Large intestine (tissue), 3 donors: ENCODE results near the gene SLC22A3. TPM values are rescaled to one million over a fixed set of nuclear protein-coding genes. Genes with fewer than 3 reads are reported as not detected.

Experiments used
- DNase-seq, 2 donors: peaks; one replicate each; pipeline versions ENCODE4 v3.0.0 to v3.0.0-alpha.2; 2013
- H3K27ac ChIP-seq: one replicate; pipeline ENCODE4 v1.5.1; 2013; ENCODE audit warnings: low read length
- H3K27me3 ChIP-seq: 2 replicates; pipeline ENCODE4 v1.6.1; 2013; ENCODE audit warnings: low read length; ENCODE audit not compliant: control insufficient read depth, insufficient read depth
- H3K36me3 ChIP-seq: 2 replicates; pipeline ENCODE4 v1.6.1; 2013; ENCODE audit warnings: low read length; ENCODE audit not compliant: control insufficient read depth, insufficient read depth
- H3K4me1 ChIP-seq: one replicate; pipeline ENCODE4 v1.6.1; 2013; ENCODE audit warnings: low read length; ENCODE audit not compliant: control insufficient read depth, insufficient read depth
- H3K4me3 ChIP-seq: one replicate; pipeline ENCODE4 v1.5.1; 2013; ENCODE audit warnings: low read length
- H3K9me3 ChIP-seq: one replicate; pipeline ENCODE4 v1.6.1; 2013; ENCODE audit warnings: mild to moderate bottlenecking, low read depth, low read length, moderate library complexity; ENCODE audit not compliant: control insufficient read depth
- WGBS: methylation state at CpG from one replicate; pipeline ENCODE4 v1.1.5; 2013; ENCODE audit warnings: low lambda C conversion rate; ENCODE audit not compliant: insufficient coverage; 5-methylcytosine and 5-hydroxymethylcytosine counted together
- polyA plus RNA-seq: library from polyadenylated mRNA; unstranded; fragments of 120-200 nt; gene quantifications from one replicate; pipeline ENCODE4 v1.2.1, GENCODE V29; 2013

Gene SLC22A3
- polyA plus RNA-seq, 1 donor, result 2.5 TPM

GRCh38 chr6:160487116-160487515, 138.9 kb downstream of the SLC22A3 start:
- no peaks in the 10 kb centered on the region for H3K36me3 ChIP-seq
- WGBS, result 100% methylated on average over 1 of the region's 11 CpGs
- DNase-seq, result no peak
- H3K4me1 ChIP-seq, result no peaks in the 10 kb centered on the region
- no peak overlapping the region for H3K27ac ChIP-seq
- H3K4me3 ChIP-seq, result no peak overlapping the region
- H3K9me3 ChIP-seq, result no peaks in the 10 kb centered on the region
- H3K27me3 ChIP-seq, result no peaks in the 10 kb centered on the region

GRCh38 chr6:160489091-160489490, 140.9 kb downstream of the SLC22A3 start:
- H3K4me1 ChIP-seq, result no peaks in the 10 kb centered on the region
- no peak overlapping the region for H3K4me3 ChIP-seq
- no peak for DNase-seq
- WGBS, result no CpG with 5 or more reads among the region's 1 CpG
- H3K27ac ChIP-seq, result no peak overlapping the region
- H3K27me3 ChIP-seq, result no peaks in the 10 kb centered on the region
- H3K36me3 ChIP-seq, result no peaks in the 10 kb centered on the region
- no peaks in the 10 kb centered on the region for H3K9me3 ChIP-seq

- Histone ChIP-seq H3K27ac (no peak overlapping the region), H3K4me3 (no peak overlapping the region), H3K4me1 (no peaks in the 10 kb centered on the region), H3K9me3 (no peaks in the 10 kb centered on the region), H3K27me3 (no peaks in the 10 kb centered on the region), H3K36me3 (no peaks in the 10 kb centered on the region)
- no peak for DNase-seq
- 100% methylated on average over 3 of the region's 3 CpGs for WGBS
These were observed 146.4 kb downstream of the SLC22A3 start for GRCh38 chr6:160494576-160494975.

- Histone ChIP-seq H3K9me3 (no peaks in the 10 kb centered on the region), H3K27me3 (no peaks in the 10 kb centered on the region), H3K36me3 (no peaks in the 10 kb centered on the region), H3K27ac (no peak overlapping the region), H3K4me1 (no peaks in the 10 kb centered on the region), H3K4me3 (no peak overlapping the region)
- no peak for DNase-seq
- WGBS, result 100% methylated on average over 1 of the region's 4 CpGs
These were observed 152.5 kb downstream of the SLC22A3 start for GRCh38 chr6:160500639-160501038.

Other genes with a start within 250 kb of the SLC22A3 start
- 0.57 TPM for gene SLC22A1, start 226.6 kb upstream of the SLC22A3 start, polyA plus RNA-seq
- 0.04 TPM for gene SLC22A2, start 89.6 kb upstream of the SLC22A3 start, polyA plus RNA-seq